BLaER1 treated with 17β-estradiol and CSF1 and Interleukin-3, amounts not matched to agents 10 nM and 100 nM (cell line): ENCODE measurements around the gene FRMD4A.
"Not testable (repeated sequence)": the region's sequence is repeated elsewhere in the genome, so short reads cannot be mapped to it uniquely, and the experiment has no call there.

Experiments
- H3K27ac ChIP-seq, 11 experiments: shearing (Covaris generic); formaldehyde crosslinking; 2 replicates each; pipeline ENCODE4 v1.8.1; 2022
- H3K27me3 ChIP-seq, 11 experiments: shearing (Covaris generic); formaldehyde crosslinking; 2 replicates each; pipeline ENCODE4 v1.8.1; 2022
- H3K36me3 ChIP-seq, 11 experiments: shearing (Covaris generic); formaldehyde crosslinking; 2 replicates each; pipeline ENCODE4 v1.8.1; 2022
- H3K4me1 ChIP-seq, 10 experiments: shearing (Covaris generic); formaldehyde crosslinking; 2 replicates each; pipeline ENCODE4 v1.8.1; 2022
- H3K4me2 ChIP-seq, 11 experiments: shearing (Covaris generic); formaldehyde crosslinking; 2 replicates each; pipeline ENCODE4 v1.8.1; 2022
- H3K4me3 ChIP-seq, 10 experiments: shearing (Covaris generic); formaldehyde crosslinking; 2 replicates each; pipeline ENCODE4 v1.8.1; 2022
- H3K9ac ChIP-seq, 11 experiments: shearing (Covaris generic); formaldehyde crosslinking; 2 replicates each; pipeline ENCODE4 v1.8.1; 2022
- H3K9me3 ChIP-seq, 11 experiments: shearing (Covaris generic); formaldehyde crosslinking; replicated peaks in 1 of 11; 2 replicates each; pipeline ENCODE4 v1.8.1; 2022
- H4K20me1 ChIP-seq, 11 experiments: shearing (Covaris generic); formaldehyde crosslinking; 2 replicates each; pipeline ENCODE4 v1.8.1; 2022
- Cebpa-rat ChIP-seq, 11 experiments: shearing (Covaris generic); IDR thresholded peaks; 2 replicates each; pipeline ENCODE4 v1.8.1; 2022

Gene FRMD4A

DNA sequence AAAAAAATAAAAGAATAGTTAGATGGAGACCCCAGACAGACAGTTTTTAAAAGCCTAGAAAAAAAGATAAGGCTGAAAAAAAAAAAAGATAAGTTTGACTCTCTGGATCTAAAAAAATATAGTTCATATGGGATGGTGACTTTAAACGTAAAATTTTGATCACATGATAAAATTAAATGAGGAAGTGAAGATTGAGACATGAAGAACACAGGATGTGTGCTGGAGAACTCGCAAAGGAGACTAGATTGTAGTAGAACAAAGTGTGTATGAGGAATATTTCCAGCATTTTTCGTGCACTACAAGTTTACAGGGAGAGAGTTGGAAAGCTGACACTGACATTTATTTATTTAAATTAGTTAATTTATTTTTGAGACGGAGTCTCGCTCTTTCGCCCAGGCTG lies 457.5 kb downstream of the FRMD4A start:
- Histone ChIP-seq H4K20me1 (no peaks in the 10 kb centered on the region), H3K27me3 (no peaks in the 10 kb centered on the region), H3K36me3 (no peaks in the 10 kb centered on the region), H3K4me2 (peak overlapping the region in 7 of 11 experiments; percentile 19 to 87 (median 67); a peak in 12 of 22 replicates), H3K4me1 (peaks cover 0 to 67% (median 14%) of the 10 kb centered on the region in 10 experiments; a peak in 16 of 20 replicates), H3K4me3 (no peak overlapping the region), H3K9me3 (no peaks in the 10 kb centered on the region), H3K27ac (peak overlapping the region in 6 of 11 experiments; percentile 43 to 79 (median 68); a peak in 11 of 22 replicates), H3K9ac (peak overlapping the region in 5 of 11 experiments; percentile 1 to 65 (median 40); a peak in 4 of 22 replicates)
- no peak for TF ChIP-seq Cebpa-rat (IDR thresholded peaks at IDR 0.05)

DNA sequence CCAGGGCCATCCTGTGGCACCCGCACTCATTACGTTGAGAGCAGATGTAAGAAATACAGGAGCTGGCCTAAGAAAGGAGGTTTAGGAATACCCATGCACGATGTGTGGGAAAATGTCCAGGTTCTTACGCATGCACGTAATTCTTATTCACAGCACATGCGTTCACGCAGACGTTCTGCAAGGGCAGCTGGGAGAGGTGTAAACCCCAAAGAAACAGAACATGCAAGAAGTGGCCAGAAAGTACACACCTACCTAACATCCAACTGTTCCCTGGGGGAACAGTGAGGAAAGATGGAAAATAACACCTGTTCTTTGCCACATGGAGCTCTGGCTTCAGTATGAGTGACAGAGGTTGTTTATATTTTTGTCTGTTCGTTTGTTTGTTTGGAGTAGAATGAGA lies 458.3 kb downstream of the FRMD4A start:
- H3K27me3 ChIP-seq = no peaks in the 10 kb centered on the region
- peaks cover 0 to 67% (median 14%) of the 10 kb centered on the region in 10 experiments; a peak in 16 of 20 replicates for H3K4me1 ChIP-seq
- no peak for TF ChIP-seq Cebpa-rat (IDR thresholded peaks at IDR 0.05)
- H3K36me3 ChIP-seq = no peaks in the 10 kb centered on the region
- peak overlapping the region in 3 of 11 experiments; percentile 77 to 87 (median 85); a peak in 6 of 22 replicates for H3K4me2 ChIP-seq
- H3K27ac ChIP-seq = peak overlapping the region in 5 of 11 experiments; percentile 14 to 79 (median 75); a peak in 6 of 22 replicates
- H4K20me1 ChIP-seq = no peaks in the 10 kb centered on the region
- no peaks in the 10 kb centered on the region for H3K9me3 ChIP-seq
- no peak overlapping the region for H3K9ac ChIP-seq
- H3K4me3 ChIP-seq = no peak overlapping the region

DNA sequence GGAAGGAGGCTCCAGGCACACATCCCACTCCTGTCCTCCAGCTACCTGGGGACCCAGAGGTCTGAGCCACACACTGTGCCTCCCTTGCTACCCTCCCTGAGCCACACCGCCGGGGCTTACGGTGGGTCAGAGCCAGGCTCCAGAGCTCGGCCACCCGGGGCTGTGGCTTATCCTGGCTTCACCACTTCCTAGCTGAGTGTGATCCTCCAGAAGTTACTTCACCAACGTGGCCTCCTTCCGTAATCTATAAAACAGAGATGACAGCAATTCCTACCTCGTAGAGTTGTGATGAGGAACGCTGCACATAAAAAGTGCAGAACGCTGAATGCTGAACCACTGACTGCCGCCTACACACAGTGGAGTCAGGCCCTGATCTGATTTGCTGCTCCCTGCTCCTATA lies 458.9 kb downstream of the FRMD4A start:
- Histone ChIP-seq H3K36me3 (no peaks in the 10 kb centered on the region), H4K20me1 (no peaks in the 10 kb centered on the region), H3K4me1 (peaks cover 0 to 67% (median 14%) of the 10 kb centered on the region in 10 experiments; a peak in 16 of 20 replicates), H3K4me3 (no peak overlapping the region), H3K27ac (peak overlapping the region in 3 of 11 experiments; percentile 26 to 79 (median 77); a peak in 2 of 22 replicates), H3K9me3 (no peaks in the 10 kb centered on the region), H3K4me2 (peak overlapping the region in 3 of 11 experiments; percentile 77 to 87 (median 85); a peak in 6 of 22 replicates), H3K27me3 (no peaks in the 10 kb centered on the region), H3K9ac (no peak overlapping the region)
- TF ChIP-seq Cebpa-rat (IDR thresholded peaks at IDR 0.05) = no peak

DNA sequence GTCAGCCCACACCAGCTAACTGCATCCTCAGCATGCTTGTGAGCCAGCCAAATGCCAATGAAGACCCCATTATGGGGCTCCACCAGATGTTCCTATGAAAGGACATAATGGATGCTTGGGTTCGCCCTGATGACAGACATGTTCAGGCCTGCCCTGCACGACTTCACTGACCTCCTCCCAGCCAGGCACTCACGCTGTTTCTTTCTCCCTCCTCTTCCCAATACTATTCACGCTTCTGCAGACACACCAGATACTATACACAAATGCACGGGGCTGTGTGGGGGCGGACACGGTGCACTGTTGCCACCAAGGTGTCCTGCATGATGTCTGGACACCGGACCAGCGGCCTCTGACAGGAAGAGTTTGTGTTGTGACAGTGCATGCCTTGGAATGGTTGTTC lies 459.7 kb downstream of the FRMD4A start:
- no peak overlapping the region for H3K4me3 ChIP-seq
- no peak overlapping the region for H3K9ac ChIP-seq
- H3K9me3 ChIP-seq = no peaks in the 10 kb centered on the region
- no peaks in the 10 kb centered on the region for H4K20me1 ChIP-seq
- H3K4me1 ChIP-seq = peaks cover 0 to 66% (median 14%) of the 10 kb centered on the region in 10 experiments; a peak in 16 of 20 replicates
- H3K27ac ChIP-seq = no peak overlapping the region; a peak in 1 of 22 replicates
- no peaks in the 10 kb centered on the region for H3K36me3 ChIP-seq
- TF ChIP-seq Cebpa-rat (IDR thresholded peaks at IDR 0.05) = no peak
- H3K4me2 ChIP-seq = peak overlapping the region in 2 of 11 experiments; percentile 85 to 87; a peak in 2 of 22 replicates
- no peaks in the 10 kb centered on the region for H3K27me3 ChIP-seq

DNA sequence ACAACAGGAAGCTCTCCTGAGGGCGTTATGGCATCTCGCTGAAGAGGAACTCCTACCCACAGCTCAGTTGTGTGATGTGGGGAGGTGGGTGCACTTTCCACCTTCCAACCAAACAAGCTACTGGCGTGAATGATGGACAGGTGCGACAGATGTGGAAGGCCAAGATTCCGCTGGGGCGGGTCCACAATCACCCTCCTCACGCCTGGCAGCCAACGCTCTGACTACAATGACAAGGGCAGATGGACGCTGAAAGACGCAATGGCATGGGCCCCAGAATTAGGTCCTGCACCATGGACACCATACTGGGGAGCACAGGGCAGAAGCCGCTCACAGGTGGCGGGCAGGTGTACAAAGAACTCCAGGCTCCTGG lies 461.4 kb downstream of the FRMD4A start:
- TF ChIP-seq Cebpa-rat (IDR thresholded peaks at IDR 0.05) = no peak
- H3K4me2 ChIP-seq = peak overlapping the region in 8 of 11 experiments; percentile 6 to 62 (median 22); a peak in 9 of 22 replicates

DNA sequence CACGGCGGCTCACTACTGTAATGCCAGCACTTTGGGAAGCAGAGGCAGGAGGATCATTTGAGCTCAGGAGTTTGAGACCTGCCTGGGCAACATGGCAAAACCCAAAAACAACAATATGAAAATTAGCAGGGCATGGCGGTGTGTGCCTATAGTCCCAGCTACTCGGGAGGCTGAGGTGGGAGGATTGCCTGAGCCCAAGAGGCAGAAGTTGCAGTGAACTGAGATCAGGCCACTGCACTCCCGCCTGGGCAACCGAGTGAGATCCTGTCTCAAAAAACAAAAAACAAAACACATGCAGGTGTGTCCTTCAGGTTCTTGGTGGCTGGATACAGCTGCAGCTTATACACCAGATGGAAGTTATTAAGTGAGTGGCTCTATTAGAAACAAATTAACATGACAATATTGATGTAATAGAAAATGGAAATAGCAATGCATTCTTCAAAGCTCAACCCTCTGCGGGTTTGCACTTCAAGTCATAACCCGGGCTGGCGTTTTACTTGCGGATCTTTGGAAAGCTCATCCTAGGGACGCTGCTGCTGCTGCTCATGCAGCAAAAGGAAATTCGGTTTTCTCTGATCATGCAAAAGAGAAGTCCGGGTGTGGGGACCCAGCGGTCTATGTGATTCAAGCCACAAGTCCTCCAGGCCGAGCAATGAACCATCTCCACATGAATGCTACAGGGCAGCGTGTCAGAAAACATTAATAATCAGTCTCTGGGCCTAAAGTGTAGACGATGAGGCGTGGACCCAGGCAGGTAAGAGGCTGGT lies 462.0 kb downstream of the FRMD4A start:
- peak overlapping the region in 8 of 11 experiments; percentile 6 to 62 (median 22); a peak in 9 of 22 replicates for H3K4me2 ChIP-seq
- no peak overlapping the region for H3K4me3 ChIP-seq
- no peak for TF ChIP-seq Cebpa-rat (IDR thresholded peaks at IDR 0.05)
- H3K9ac ChIP-seq = no peak overlapping the region
- H3K9me3 ChIP-seq = no peaks in the 10 kb centered on the region
- no peaks in the 10 kb centered on the region for H3K36me3 ChIP-seq
- peaks cover 0 to 43% (median 13%) of the 10 kb centered on the region in 10 experiments; a peak in 16 of 20 replicates for H3K4me1 ChIP-seq
- no peak overlapping the region for H3K27ac ChIP-seq
- no peaks in the 10 kb centered on the region for H4K20me1 ChIP-seq
- no peaks in the 10 kb centered on the region for H3K27me3 ChIP-seq

More for the DNA sequence above, 461.4 kb downstream of the FRMD4A start:
- H3K4me3 ChIP-seq = no peak overlapping the region
- no peak overlapping the region for H3K27ac ChIP-seq
- H3K9ac ChIP-seq = no peak overlapping the region
- no peaks in the 10 kb centered on the region for H4K20me1 ChIP-seq
- H3K27me3 ChIP-seq = no peaks in the 10 kb centered on the region
- peaks cover 0 to 48% (median 14%) of the 10 kb centered on the region in 10 experiments; a peak in 16 of 20 replicates for H3K4me1 ChIP-seq
- no peaks in the 10 kb centered on the region for H3K36me3 ChIP-seq
- H3K9me3 ChIP-seq = no peaks in the 10 kb centered on the region

DNA sequence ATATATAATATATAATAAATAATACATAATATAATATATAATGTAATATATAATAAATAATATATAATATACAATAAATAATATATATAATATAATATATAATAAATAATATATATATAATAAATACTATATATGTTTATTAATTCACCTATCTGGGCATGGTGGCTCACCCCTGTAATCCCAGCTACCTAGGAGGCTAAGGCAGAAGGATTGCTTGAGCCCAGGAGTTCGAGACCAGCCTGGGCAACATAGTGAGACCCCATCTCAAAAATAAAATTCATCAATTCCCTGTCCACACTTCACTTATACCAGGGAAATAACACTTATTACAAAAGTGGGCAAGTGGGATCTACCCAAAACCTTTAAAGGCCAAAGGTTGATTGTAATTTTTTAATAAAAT lies 462.9 kb downstream of the FRMD4A start:
- H3K27me3 ChIP-seq = no peaks in the 10 kb centered on the region
- no peaks in the 10 kb centered on the region for H4K20me1 ChIP-seq
- no peak for TF ChIP-seq Cebpa-rat (IDR thresholded peaks at IDR 0.05)
- no peak overlapping the region for H3K4me3 ChIP-seq
- no peaks in the 10 kb centered on the region for H3K9me3 ChIP-seq
- H3K4me1 ChIP-seq = peaks cover 0 to 34% (median 9%) of the 10 kb centered on the region in 10 experiments; a peak in 10 of 20 replicates
- H3K9ac ChIP-seq = no peak overlapping the region
- no peak overlapping the region for H3K27ac ChIP-seq
- H3K36me3 ChIP-seq = no peaks in the 10 kb centered on the region
- no peak overlapping the region for H3K4me2 ChIP-seq

DNA sequence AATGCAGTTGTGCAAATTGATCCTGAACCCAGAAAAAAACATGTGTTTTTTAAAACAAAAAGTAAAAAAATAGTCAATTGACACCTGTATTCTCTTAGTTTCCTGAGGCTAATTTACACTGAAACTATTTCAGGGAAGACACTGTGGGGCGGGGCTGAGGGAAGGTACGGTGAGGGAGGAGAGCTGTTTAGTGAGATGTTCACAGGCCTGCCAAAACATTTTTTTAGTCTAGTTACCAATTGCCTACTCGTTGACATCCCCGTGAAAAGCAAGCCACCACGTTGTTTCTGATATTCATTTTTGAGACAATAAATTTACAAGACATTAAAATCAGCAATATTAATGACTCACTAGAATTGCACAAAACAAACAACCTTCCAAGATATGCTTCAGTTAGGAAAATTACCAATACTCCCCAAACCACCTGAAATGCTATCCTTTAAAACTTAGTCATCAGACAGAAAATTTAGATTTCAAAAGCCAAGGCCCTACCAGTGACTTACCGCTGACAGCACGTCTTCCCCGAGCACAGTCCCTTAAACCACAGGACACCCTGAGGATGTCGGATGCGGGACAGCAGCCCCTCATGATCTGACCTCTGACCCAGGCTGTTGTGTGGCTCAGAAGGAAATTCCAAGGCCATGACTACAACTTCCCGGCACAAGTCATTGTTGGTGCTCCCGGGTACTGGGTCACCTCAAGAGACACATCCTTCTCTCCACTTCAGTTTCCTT lies 464.8 kb downstream of the FRMD4A start:
- Histone ChIP-seq H3K4me1 (peaks cover 0 to 15% (median 7%) of the 10 kb centered on the region in 10 experiments; a peak in 8 of 20 replicates), H3K9ac (no peak overlapping the region), H3K27me3 (no peaks in the 10 kb centered on the region), H3K4me3 (no peak overlapping the region), H3K27ac (no peak overlapping the region), H3K9me3 (no peaks in the 10 kb centered on the region), H3K4me2 (no peak overlapping the region), H4K20me1 (no peaks in the 10 kb centered on the region), H3K36me3 (no peaks in the 10 kb centered on the region)
- no peak for TF ChIP-seq Cebpa-rat (IDR thresholded peaks at IDR 0.05)

DNA sequence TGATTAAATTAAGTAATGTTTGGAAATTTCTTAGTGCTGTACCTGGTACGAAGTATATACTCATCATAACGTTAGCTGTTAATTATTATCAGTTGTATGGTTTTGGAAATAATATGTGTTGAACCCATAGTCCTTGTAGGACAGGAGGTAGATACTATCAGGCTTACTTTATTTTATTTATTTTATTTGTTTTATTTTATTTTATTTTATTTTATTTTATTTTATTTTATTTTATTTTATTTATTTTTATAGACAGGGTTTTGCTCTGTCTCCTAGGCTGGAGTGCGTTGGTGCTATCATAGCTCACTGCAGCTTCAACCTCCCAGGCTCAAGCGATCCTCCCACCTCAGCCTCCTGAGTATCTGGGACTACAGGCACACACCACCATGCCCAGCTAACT lies 465.5 kb downstream of the FRMD4A start:
- not testable (repeated sequence) for H4K20me1 ChIP-seq, H3K4me3 ChIP-seq, H3K27ac ChIP-seq, H3K36me3 ChIP-seq, H3K4me2 ChIP-seq, H3K9me3 ChIP-seq, H3K27me3 ChIP-seq, H3K9ac ChIP-seq
- peaks cover 0 to 13% (median 7%) of the 10 kb centered on the region in 10 experiments; a peak in 7 of 20 replicates for H3K4me1 ChIP-seq
